WTC11 (cell line): ENCODE measurements around the gene CCDC51. TPM values are rescaled to one million over a fixed set of nuclear protein-coding genes. Genes with fewer than 3 reads are reported as not detected.

Source experiments
- ATAC-seq: fragments of 200-7000 bp; cut with Tn5 transposase; 2 replicates; pipeline ENCODE4 v1.10.0; 2021; ENCODE audit warnings: mild to moderate bottlenecking, moderate library complexity
- CTCF ChIA-PET: fragments of 300-600 bp; sonication (Branson Sonifier 250); formaldehyde crosslinking; loops from one replicate; lab custom pipeline; 2021; ENCODE audit warnings: antibody characterized with exemption; lab: Charles Lee
- POLR2A ChIA-PET: fragments of 350-600 bp; sonication (Branson Sonifier 250); formaldehyde crosslinking; loops from one replicate; lab custom pipeline; 2021; ENCODE audit warnings: antibody characterized with exemption; lab: Charles Lee
- DNase-seq: peaks from one replicate; pipeline ENCODE4 v3.0.0; 2021; ENCODE audit warnings: low spot score
- H3K27ac Mint-ChIP-seq: 2 replicates; pipeline ENCODE4 v1.8.0; 2021; ENCODE audit warnings: mixed read lengths
- H3K27me3 Mint-ChIP-seq: 2 replicates; pipeline ENCODE4 v1.8.0; 2021; ENCODE audit warnings: low read depth, mild to moderate bottlenecking, moderate library complexity, mixed read lengths
- H3K36me3 Mint-ChIP-seq: 2 replicates; pipeline ENCODE4 v1.8.0; 2021; ENCODE audit warnings: mixed read lengths
- H3K4me1 Mint-ChIP-seq: 2 replicates; pipeline ENCODE4 v1.8.0; 2022; ENCODE audit warnings: mixed read lengths
- H3K4me3 Mint-ChIP-seq: 2 replicates; pipeline ENCODE4 v1.8.0; 2021; ENCODE audit warnings: mild to moderate bottlenecking, moderate library complexity, mixed read lengths
- H3K9me3 Mint-ChIP-seq: 2 replicates; pipeline ENCODE4 v1.8.0; 2021; ENCODE audit warnings: mixed read lengths
- AFF4 ChIP-seq: sonication (generic); formaldehyde crosslinking; IDR thresholded peaks from 2 replicates; pipeline ENCODE4 v1.8.1; 2023; ENCODE audit warnings: mild to moderate bottlenecking, missing genetic modification reagents, borderline replicate concordance
- AR ChIP-seq: fragments of 250-450 bp; sonication (Bioruptor Pico); IDR thresholded peaks from 2 replicates; pipeline ENCODE4 v1.9.0; 2021; ENCODE audit warnings: mild to moderate bottlenecking
- ATF6 ChIP-seq: sonication (generic); formaldehyde crosslinking; IDR thresholded peaks from 2 replicates; pipeline ENCODE4 v1.8.1; 2023; ENCODE audit warnings: mild to moderate bottlenecking, missing genetic modification reagents
- CDX4 ChIP-seq: fragments of 250-450 bp; sonication (Bioruptor Pico); IDR thresholded peaks from 2 replicates; pipeline ENCODE4 v1.9.0; 2021; ENCODE audit warnings: moderate library complexity, mild to moderate bottlenecking, inconsistent platforms, borderline replicate concordance
- E2F1 ChIP-seq: sonication (generic); formaldehyde crosslinking; IDR thresholded peaks from 2 replicates; pipeline ENCODE4 v1.8.0; 2022; ENCODE audit warnings: mild to moderate bottlenecking, missing genetic modification reagents
- E2F4 ChIP-seq: sonication (generic); formaldehyde crosslinking; IDR thresholded peaks from 2 replicates; pipeline ENCODE4 v1.8.1; 2022; ENCODE audit warnings: low read depth, mild to moderate bottlenecking, moderate library complexity, missing genetic modification reagents, borderline replicate concordance
- ELF4 ChIP-seq: sonication (generic); formaldehyde crosslinking; IDR thresholded peaks from 2 replicates; pipeline ENCODE4 v1.8.1; 2022; ENCODE audit warnings: low read depth, mild to moderate bottlenecking, moderate library complexity, missing genetic modification reagents
- EMX1 ChIP-seq: fragments of 250-450 bp; sonication (Bioruptor Pico); IDR thresholded peaks from 2 replicates; pipeline ENCODE4 v1.8.0; 2021; ENCODE audit warnings: mild to moderate bottlenecking
- IRF1 ChIP-seq: sonication (generic); formaldehyde crosslinking; IDR thresholded peaks from 2 replicates; pipeline ENCODE4 v1.8.0; 2023; ENCODE audit warnings: missing genetic modification reagents
- JAZF1 ChIP-seq: fragments of 250-450 bp; sonication (Bioruptor Pico); IDR thresholded peaks from 2 replicates; pipeline ENCODE4 v1.9.0; 2021; ENCODE audit warnings: moderate library complexity, mild to moderate bottlenecking, inconsistent platforms
- MAX ChIP-seq: sonication (generic); formaldehyde crosslinking; IDR thresholded peaks from 2 replicates; pipeline ENCODE4 v1.8.0; 2022; ENCODE audit warnings: mild to moderate bottlenecking, missing genetic modification reagents
- NR3C1 ChIP-seq: sonication (generic); formaldehyde crosslinking; conservative IDR thresholded peaks from 2 replicates; pipeline ENCODE4 v1.8.1; 2023; ENCODE audit warnings: low read depth, mild to moderate bottlenecking, missing genetic modification reagents
- OVOL2 ChIP-seq: fragments of 250-450 bp; sonication (Bioruptor Pico); IDR thresholded peaks from 2 replicates; pipeline ENCODE4 v1.9.0; 2021; ENCODE audit warnings: mild to moderate bottlenecking, borderline replicate concordance
- PRRX2 ChIP-seq: fragments of 250-450 bp; sonication (Bioruptor Pico); IDR thresholded peaks from 2 replicates; pipeline ENCODE4 v1.8.0; 2021; ENCODE audit warnings: mild to moderate bottlenecking
- SMAD4 ChIP-seq: sonication (generic); formaldehyde crosslinking; IDR thresholded peaks from 2 replicates; pipeline ENCODE4 v1.8.0; 2022; ENCODE audit warnings: mild to moderate bottlenecking, missing genetic modification reagents
- TEAD1 ChIP-seq: sonication (generic); formaldehyde crosslinking; IDR thresholded peaks from 2 replicates; pipeline ENCODE4 v1.8.0; 2022; ENCODE audit warnings: mild to moderate bottlenecking, missing genetic modification reagents
- TEAD4 ChIP-seq: sonication (generic); formaldehyde crosslinking; IDR thresholded peaks from 2 replicates; pipeline ENCODE4 v1.8.0; 2022; ENCODE audit warnings: mild to moderate bottlenecking, missing genetic modification reagents
- ZNF423 ChIP-seq: fragments of 250-450 bp; sonication (Bioruptor Pico); IDR thresholded peaks from 2 replicates; pipeline ENCODE4 v2.1.2; 2022; ENCODE audit warnings: mild to moderate bottlenecking, moderate library complexity
- ZSCAN18 ChIP-seq: fragments of 250-450 bp; sonication (Bioruptor Pico); IDR thresholded peaks from 2 replicates; pipeline ENCODE4 v2.1.2; 2022; ENCODE audit warnings: mild to moderate bottlenecking, moderate library complexity
- total RNA-seq: library from RNA; stranded (reverse); gene quantifications from 3 replicates; pipeline ENCODE4 v1.2.3, GENCODE V29; 2021

Gene CCDC51
- total RNA-seq, 1 experiment from 2014 or later = 25.1 TPM

- TF ChIP-seq ATF6 (CRISPR knock-in tag) (no peak), TEAD4 (no peak), AR (no peak), TEAD1 (CRISPR knock-in tag) (no peak), SMAD4 (CRISPR knock-in tag) (no peak), MAX (CRISPR knock-in tag) (no peak), JAZF1 (CRISPR knock-in tag) (no peak), ELF4 (CRISPR knock-in tag) (no peak)
- TF ChIP-seq, all 79 proteins: peak for 0
These were observed 25.3 kb upstream of the CCDC51 start (continued) for GRCh38 chr3:48465237-48465530.

GRCh38 chr3:48464713-48465221, 24.8 kb upstream of the CCDC51 start:
- Mint-ChIP-seq H3K4me1 (peaks cover 18% of the 10 kb centered on the region), H3K4me3 (no peak overlapping the region), H3K36me3 (peaks cover 30% of the 10 kb centered on the region), H3K27ac (peak overlapping the region; percentile 97), H3K27me3 (no peaks in the 10 kb centered on the region), H3K9me3 (no peaks in the 10 kb centered on the region)
- CTCF ChIA-PET = interaction anchor here (0.6 to 3.0 kb wide), 9 partner anchors 8 to 93 kb away, joined by 3 to 23 read pairs (median 5); no protein-coding TSS in a partner anchor
- POLR2A ChIA-PET = interaction anchor here (2.1 kb wide), 1 partner anchor 18 kb away, joined by 8 read pairs; the partner anchor contains the start of gene ATRIP
- no peak for DNase-seq
- no peak for ATAC-seq
- no peak for TF ChIP-seq OVOL2
- TF ChIP-seq E2F4 = no peak
- TF ChIP-seq PRRX2 (CRISPR knock-in tag) = no peak
- TF ChIP-seq IRF1 (CRISPR knock-in tag) = no peak
- no peak for TF ChIP-seq AFF4 (CRISPR knock-in tag)
- TF ChIP-seq ZSCAN18 (CRISPR knock-in tag) = no peak
- TF ChIP-seq EMX1 = no peak
- TF ChIP-seq E2F1 (CRISPR knock-in tag) = no peak
- TF ChIP-seq NR3C1 (CRISPR knock-in tag) = no peak
- no peak for TF ChIP-seq CDX4 (CRISPR knock-in tag)
- no peak for TF ChIP-seq ZNF423 (CRISPR knock-in tag)
- TF ChIP-seq TEAD1 (CRISPR knock-in tag) = no peak
